22Rv1 (cell line): ENCODE data around the gene TNFSF4.

Experiments used
- ZFX ChIP-seq: fragments of 450-650 bp; IDR thresholded peaks from 2 replicates; pipeline ENCODE4 v1.6.1; 2017; ENCODE audit warnings: antibody characterized with exemption, borderline replicate concordance
- TF ChIP-seq, protein P1 (sequence below): fragments of 450-650 bp; IDR thresholded peaks from 2 replicates; pipeline ENCODE4 v1.5.1; 2017; ENCODE audit warnings: mild to moderate bottlenecking

DNA sequence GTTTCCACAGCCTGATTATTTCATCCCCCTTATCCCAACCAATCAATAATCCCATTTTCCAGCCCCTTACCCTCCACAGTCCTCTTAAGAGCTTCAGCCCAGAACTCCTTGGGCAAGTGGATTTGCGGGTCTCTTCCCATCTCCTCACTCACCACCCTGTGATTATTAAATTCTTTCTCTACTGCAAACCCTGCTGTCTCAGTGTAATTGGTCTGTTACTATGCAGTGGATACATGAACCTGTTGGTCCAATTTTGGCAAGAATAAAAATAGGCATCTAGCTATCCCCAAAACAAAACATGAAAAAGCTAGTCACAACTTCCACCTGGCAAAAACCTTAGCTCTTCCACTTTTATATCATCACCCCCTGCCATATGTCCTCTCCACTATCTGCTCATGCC, 36.2 kb upstream of the TNFSF4 start:
- TF ChIP-seq, protein P1, sequence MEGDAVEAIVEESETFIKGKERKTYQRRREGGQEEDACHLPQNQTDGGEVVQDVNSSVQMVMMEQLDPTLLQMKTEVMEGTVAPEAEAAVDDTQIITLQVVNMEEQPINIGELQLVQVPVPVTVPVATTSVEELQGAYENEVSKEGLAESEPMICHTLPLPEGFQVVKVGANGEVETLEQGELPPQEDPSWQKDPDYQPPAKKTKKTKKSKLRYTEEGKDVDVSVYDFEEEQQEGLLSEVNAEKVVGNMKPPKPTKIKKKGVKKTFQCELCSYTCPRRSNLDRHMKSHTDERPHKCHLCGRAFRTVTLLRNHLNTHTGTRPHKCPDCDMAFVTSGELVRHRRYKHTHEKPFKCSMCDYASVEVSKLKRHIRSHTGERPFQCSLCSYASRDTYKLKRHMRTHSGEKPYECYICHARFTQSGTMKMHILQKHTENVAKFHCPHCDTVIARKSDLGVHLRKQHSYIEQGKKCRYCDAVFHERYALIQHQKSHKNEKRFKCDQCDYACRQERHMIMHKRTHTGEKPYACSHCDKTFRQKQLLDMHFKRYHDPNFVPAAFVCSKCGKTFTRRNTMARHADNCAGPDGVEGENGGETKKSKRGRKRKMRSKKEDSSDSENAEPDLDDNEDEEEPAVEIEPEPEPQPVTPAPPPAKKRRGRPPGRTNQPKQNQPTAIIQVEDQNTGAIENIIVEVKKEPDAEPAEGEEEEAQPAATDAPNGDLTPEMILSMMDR = no peak
- no peak for TF ChIP-seq ZFX
